Stimulated activated CD4-positive, alpha-beta T cell treated with anti-CD3 and anti-CD28 coated beads, Interleukin-4, amount 100 ng/mL, for 48 hours (primary cell): Measurements from ENCODE around the gene CLINT1.

ENCODE experiments used
- DNase-seq, 2 donors: peaks; one replicate each; pipeline ENCODE4 v3.0.0-alpha.2; 2020; ENCODE audit warnings: low read depth in 2 of 2

Gene CLINT1

GRCh38 chr5:157758706-157759105 lies 100.2 kb downstream of the CLINT1 start:
- DNase-seq = no peak

GRCh38 chr5:157756122-157756521 lies 102.8 kb downstream of the CLINT1 start:
- DNase-seq = no peak

GRCh38 chr5:157750320-157750719 lies 108.6 kb downstream of the CLINT1 start:
- DNase-seq = no peak

- no peak for DNase-seq
These were observed 109.5 kb downstream of the CLINT1 start for GRCh38 chr5:157749462-157749799.

GRCh38 chr5:157748760-157749461 lies 110.0 kb downstream of the CLINT1 start:
- peak in 1 of 2 donors; percentile 13 for DNase-seq

GRCh38 chr5:157747766-157748700 lies 110.9 kb downstream of the CLINT1 start:
- no peak for DNase-seq

GRCh38 chr5:157747173-157747740 lies 111.7 kb downstream of the CLINT1 start:
- DNase-seq = no peak

GRCh38 chr5:157745041-157745456 lies 113.9 kb downstream of the CLINT1 start:
- DNase-seq = no peak

- no peak for DNase-seq
These were observed 114.6 kb downstream of the CLINT1 start for GRCh38 chr5:157744051-157745011.

- peak; percentile 87 to 88 for DNase-seq
These were observed 115.5 kb downstream of the CLINT1 start, which contains the start of gene LSM11 for GRCh38 chr5:157743163-157744050. Gene LSM11 (plus strand): TSS chr5:157743712. CDS start chr5:157743751, 39 bp downstream.

GRCh38 chr5:157741131-157741530 lies 117.8 kb downstream of the CLINT1 start:
- no peak for DNase-seq

GRCh38 chr5:157740229-157740610 lies 118.7 kb downstream of the CLINT1 start:
- DNase-seq = no peak

GRCh38 chr5:157739388-157740228 lies 119.3 kb downstream of the CLINT1 start:
- no peak for DNase-seq

- no peak for DNase-seq
These were observed 123.0 kb downstream of the CLINT1 start for GRCh38 chr5:157735991-157736390.
